ENCODE data around the gene TMEM233. TPM values are rescaled to one million over a fixed set of nuclear protein-coding genes. Genes with fewer than 3 reads are reported as not detected.
"Not testable (repeated sequence)": the region's sequence is repeated elsewhere in the genome, so short reads cannot be mapped to it uniquely, and the experiment has no call there.

The TMEM233 gene
- total RNA-seq, 1 experiment from 2014 or later = 2.6 TPM

DNA sequence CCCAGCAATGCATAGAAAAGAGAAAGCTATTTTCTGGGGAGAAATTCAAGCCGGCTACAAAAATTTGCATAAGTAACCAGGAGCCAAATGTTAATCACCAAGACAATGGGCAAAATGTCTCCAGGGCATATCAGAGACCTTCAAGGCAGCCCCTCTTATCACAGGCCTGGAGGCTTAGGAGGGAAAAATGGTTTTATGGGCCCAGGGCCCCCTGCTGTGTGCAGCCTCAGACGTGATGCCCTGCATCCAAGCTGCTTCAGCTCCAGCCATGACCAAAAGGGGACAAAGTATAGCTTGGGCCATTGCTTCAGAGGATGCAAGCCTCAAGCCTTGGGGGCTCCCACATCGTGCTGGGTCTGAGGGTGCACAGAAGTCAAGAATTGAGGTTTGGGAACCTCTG, 15.8 kb downstream of the TMEM233 start:
- DNase-seq (ENCODE audit: low read depth) = no peak

DNA sequence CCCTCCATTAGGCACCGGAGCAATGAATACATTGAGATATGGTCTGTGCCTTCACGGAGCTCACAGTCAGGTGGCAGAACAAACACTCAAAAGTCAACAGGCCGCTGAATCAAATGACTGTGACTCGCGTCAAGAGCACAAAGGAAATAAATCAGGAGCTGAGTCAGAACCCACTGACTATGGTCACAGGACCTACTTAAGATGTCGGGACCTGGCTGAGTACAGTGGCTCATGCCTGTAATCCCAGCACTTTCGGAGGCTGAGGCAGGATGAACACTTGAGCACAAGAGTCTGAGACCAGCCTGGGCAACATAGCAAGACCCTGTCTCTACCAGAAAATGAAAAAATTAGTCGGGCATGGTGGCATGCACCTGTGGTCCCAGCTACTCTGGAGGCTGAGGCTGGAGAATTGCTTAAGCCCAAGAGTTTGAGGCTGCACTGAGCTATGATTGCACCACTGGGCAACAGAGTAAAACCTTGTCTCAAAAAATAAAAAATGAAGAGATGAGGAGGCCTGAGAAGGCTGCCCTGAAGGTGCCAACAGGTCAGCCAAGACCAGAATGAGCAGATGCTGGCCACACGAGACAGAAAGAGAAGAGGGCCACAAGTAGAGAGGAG, 19.9 kb downstream of the TMEM233 start:
- peak; percentile 55 for DNase-seq (ENCODE audit: low read depth)

DNA sequence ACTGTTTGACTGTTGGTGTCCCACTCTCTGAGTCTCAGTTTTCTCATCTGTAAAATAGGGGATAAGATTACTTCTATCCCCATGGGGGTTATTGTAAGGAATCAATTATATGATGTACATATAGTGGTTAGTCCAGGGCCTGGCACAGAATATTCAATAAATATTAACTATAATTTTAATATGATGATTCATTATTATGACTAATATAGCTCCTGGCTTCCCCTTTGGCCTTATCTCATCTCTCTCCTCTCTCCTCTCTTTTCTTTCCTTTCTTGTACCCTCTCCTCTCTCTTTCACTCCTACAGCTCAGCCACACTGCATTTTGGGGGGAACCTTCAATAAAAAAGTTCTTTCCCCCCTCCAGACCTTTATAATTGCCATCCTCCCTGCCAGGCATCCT, 21.1 kb downstream of the TMEM233 start:
- no peak for DNase-seq (ENCODE audit: low read depth)

GRCh38 chr12:119615518-119616475, 22.2 kb downstream of the TMEM233 start:
- DNase-seq (ENCODE audit: low read depth) = no peak

DNA sequence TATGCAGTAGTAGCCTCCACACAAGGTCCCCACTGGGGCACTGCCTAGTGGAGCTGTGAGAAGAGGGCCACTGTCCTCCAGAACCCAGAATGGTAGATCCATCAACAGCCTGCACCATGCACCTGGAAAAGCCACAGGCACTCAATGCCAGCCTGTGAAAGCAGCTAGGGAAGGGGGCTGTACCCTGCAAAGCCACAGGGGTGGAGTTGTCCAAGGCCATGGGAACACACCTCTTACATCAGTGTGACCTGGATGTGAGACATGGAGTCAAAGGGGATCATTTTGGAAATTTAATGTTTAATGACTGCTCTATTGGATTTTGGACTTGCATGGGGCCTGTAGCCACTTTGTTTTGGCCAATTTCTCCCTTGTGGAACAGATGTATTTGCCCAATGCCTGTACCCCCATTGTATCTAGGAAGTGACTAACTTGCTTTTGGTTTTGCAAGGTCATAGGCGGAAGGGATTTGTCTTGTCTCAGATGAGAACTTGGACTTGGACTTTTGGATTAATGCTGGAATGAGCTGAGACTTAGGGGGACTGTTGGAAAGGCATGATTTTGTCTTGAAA, 24.8 kb downstream of the TMEM233 start:
- not testable (repeated sequence) for DNase-seq (ENCODE audit: low read depth)

- no peak for DNase-seq (ENCODE audit: low read depth)
These were observed 26.9 kb downstream of the TMEM233 start for GRCh38 chr12:119620490-119620889.

DNA sequence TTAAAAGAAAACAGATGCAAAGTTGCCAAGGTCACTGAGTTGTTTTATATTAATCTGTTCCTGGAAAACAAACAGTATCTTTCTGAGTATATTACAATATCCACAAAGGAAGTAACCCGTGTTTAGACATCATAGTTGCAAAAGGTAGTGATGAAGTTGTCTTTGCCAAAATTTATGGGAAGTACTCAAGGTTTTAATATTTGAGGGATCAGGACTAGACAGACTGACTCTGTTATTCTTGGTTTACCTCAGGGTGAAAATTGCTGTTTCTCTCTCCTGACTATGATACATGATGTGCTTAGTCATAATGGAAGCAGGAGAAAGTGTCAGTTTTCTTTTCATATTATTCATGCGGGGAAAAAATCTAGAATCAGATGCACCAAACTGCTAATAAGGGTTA, 28.3 kb downstream of the TMEM233 start:
- peak; percentile 57 for DNase-seq (ENCODE audit: low read depth)

- peak; percentile 65 for DNase-seq (ENCODE audit: low read depth)
These were observed 31.4 kb downstream of the TMEM233 start for GRCh38 chr12:119624966-119625365.

DNA sequence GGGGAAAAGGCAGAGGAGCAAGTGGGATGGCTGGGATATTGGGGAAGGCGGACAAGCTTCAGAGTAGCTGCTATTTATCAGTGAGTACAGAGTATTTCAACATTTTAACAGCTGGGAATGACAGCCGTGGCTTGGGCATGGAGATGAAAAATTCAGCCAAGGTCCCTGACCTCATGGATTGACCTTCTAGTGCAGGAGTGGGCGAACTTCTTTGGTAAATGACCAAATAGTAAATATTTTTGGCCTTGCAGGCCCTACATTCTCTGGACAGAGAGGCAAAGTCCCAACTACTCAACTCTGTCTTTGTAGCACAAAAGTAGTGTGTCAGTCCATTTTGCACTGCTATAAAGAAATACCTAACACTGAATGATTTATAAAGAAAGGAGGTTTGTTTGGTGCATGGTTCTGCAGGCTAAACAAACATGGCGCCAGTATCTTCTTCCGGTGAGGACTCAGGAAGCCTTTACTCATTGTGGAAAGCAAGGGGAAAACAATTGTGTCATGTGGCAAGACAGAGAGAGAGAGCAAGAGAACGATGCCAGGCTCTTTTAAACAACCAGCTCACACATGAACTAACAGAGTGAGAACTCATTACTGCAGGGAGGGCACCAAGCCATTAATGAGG, 33.6 kb downstream of the TMEM233 start:
- DNase-seq (ENCODE audit: low read depth) = peak; percentile 58

- DNase-seq (ENCODE audit: low read depth) = no peak
These were observed 34.1 kb downstream of the TMEM233 start for GRCh38 chr12:119627686-119628085.

- DNase-seq (ENCODE audit: low read depth) = no peak
These were observed 36.7 kb downstream of the TMEM233 start for GRCh38 chr12:119630223-119630780.

DNA sequence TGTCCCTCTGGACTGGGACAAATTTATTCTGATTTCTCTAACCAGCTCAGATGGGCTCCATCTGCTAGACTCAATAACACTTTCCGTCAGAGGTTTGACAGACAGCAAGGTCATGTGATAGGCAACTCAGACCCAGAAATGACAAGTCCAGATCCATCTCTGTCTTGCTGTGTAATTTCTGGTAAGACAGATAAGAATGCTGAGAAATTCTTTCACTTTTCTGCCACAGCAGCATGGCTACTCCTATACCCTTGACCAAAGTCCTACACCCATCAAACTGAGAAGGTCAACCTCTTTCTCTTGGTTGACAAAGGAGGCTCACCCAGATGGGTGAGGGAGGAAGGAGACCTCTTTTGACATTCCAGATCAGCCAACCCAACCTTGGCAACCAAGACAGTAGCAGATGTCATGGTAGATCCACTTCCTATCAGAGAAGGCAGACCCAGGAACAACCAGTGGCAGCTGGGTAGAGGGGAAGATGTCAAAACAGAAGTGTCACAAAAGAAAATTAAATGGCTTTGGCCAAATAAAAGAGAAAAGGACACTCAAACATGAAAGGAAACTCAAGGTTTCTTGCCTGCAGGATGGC, 37.5 kb downstream of the TMEM233 start:
- DNase-seq (ENCODE audit: low read depth) = no peak

GRCh38 chr12:119631930-119632678, 38.5 kb downstream of the TMEM233 start:
- DNase-seq (ENCODE audit: low read depth) = peak; percentile 66

DNA sequence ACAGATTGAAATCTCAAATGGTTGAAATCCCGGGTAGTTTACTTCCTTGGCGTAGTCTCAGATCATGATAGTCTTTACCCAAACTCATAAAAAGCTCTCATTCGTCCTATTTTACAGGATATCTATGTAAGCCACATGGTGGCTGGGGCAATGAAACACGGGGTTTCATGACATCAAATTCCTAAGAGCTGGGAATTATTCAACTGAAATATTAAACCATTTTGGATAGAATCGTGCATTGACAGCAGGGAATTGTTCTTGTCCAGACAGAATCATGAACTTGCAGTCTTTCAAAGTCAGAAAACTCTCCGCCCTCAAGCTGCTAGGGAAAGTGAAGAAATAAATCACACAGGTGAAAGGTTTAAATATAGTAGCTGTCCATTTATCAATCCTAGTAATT, 41.2 kb downstream of the TMEM233 start:
- no peak for DNase-seq (ENCODE audit: low read depth)

- no peak for DNase-seq (ENCODE audit: low read depth)
These were observed 49.4 kb downstream of the TMEM233 start for GRCh38 chr12:119642986-119643385.

- peak; percentile 62 for DNase-seq (ENCODE audit: low read depth)
These were observed 51.4 kb downstream of the TMEM233 start for GRCh38 chr12:119644930-119645329.

DNA sequence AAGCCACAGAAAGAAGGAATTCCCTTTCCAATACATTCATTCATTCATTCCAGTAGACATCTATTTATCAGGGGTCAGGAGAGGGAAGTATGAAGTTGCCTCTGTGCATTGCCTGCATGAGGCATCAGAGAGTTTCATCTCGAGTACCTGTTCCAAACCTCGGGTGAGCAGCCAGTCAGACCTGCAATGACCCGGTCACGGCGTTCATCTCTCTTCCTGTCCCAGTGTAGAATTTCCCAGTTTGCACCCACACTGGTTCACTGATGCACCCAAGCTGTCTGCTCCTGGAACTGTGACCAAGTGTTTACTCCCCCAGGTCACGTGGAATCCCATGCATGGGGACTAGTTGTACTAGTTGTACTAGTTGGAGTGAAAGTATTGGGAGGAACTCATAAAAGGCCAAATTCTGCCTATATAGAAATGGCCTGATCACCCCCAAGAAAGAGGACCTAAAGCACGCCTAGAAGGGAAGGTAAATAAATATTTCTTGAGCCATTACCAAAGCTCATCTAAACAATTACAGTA, 52.0 kb downstream of the TMEM233 start:
- no peak for DNase-seq (ENCODE audit: low read depth)

GRCh38 chr12:119649202-119649808, 55.7 kb downstream of the TMEM233 start:
- DNase-seq (ENCODE audit: low read depth) = peak; percentile 32

GRCh38 chr12:119652665-119653064, 59.1 kb downstream of the TMEM233 start:
- DNase-seq (ENCODE audit: low read depth) = no peak

- DNase-seq (ENCODE audit: low read depth) = not testable (repeated sequence)
These were observed 63.4 kb downstream of the TMEM233 start for GRCh38 chr12:119657001-119657400.
